CD14-positive monocyte (primary cell): ENCODE measurements around the gene GGA3. TPM values are rescaled to one million over a fixed set of nuclear protein-coding genes. Genes with fewer than 3 reads are reported as not detected.
A peak's percentile ranks its signal among the peaks of the same experiment; 100 is the strongest.

ENCODE experiments used
- DNase-seq, 3 donors: peaks; one replicate each; pipeline ENCODE4 v3.0.0-alpha.2; 2011 to 2022
- H2AFZ ChIP-seq: 2 replicates; pipeline ENCODE4 v1.6.0; 2012; ENCODE audit warnings: mild to moderate bottlenecking, low read depth, low read length, inconsistent platforms; ENCODE audit not compliant: insufficient read depth, poor library complexity, severe bottlenecking
- H3K27ac ChIP-seq, 2 donors: 1 replicate in 1 of 2; 2 replicates in 1 of 2; pipeline ENCODE4 v1.5.1; 2012 to 2013; ENCODE audit warnings: low read length in 2 of 2, control low read depth in 1 of 2, inconsistent platforms in 1 of 2, low read depth in 1 of 2, mild to moderate bottlenecking in 1 of 2
- H3K27me3 ChIP-seq, 2 donors: one replicate each; pipeline versions ENCODE4 v1.6.0 to v1.6.1; 2011 to 2013; ENCODE audit warnings: low read length in 2 of 2; ENCODE audit not compliant: control insufficient read depth in 2 of 2, insufficient read depth in 2 of 2
- H3K36me3 ChIP-seq, 2 donors: replicated peaks in 1 of 2; 1 replicate in 1 of 2; 2 replicates in 1 of 2; pipeline versions ENCODE4 v1.5.1 to v1.6.1; 2012 to 2013; ENCODE audit warnings: low read length in 2 of 2, control low read depth in 1 of 2, inconsistent platforms in 1 of 2, mild to moderate bottlenecking in 1 of 2; ENCODE audit not compliant: insufficient read depth in 2 of 2, control insufficient read depth in 1 of 2
- H3K4me1 ChIP-seq, 2 donors: 1 replicate in 1 of 2; 2 replicates in 1 of 2; pipeline versions ENCODE4 v1.5.1 to v1.6.1; 2012 to 2013; ENCODE audit warnings: low read length in 2 of 2, control low read depth in 1 of 2, inconsistent platforms in 1 of 2, mild to moderate bottlenecking in 1 of 2, moderate library complexity in 1 of 2; ENCODE audit not compliant: insufficient read depth in 2 of 2, control insufficient read depth in 1 of 2
- H3K4me2 ChIP-seq: replicated peaks from 2 replicates; pipeline ENCODE3; 2012; ENCODE audit warnings: low read length, moderate library complexity, mild to moderate bottlenecking; ENCODE audit not compliant: poor library complexity, severe bottlenecking; ENCODE audit errors: extremely low read depth
- H3K4me3 ChIP-seq, 3 experiments: fragments of 200-600 bp in 1 of 3; sonication (generic) in 1 of 3; replicated peaks in 1 of 3; 1 replicate in 2 of 3; 2 replicates in 1 of 3; pipeline ENCODE4 v1.5.1; 2011 to 2013; ENCODE audit warnings: low read length in 3 of 3, mild to moderate bottlenecking in 3 of 3, control low read depth in 2 of 3, low read depth in 2 of 3, inconsistent platforms in 1 of 3, moderate library complexity in 1 of 3
- H3K79me2 ChIP-seq: 2 replicates; pipeline ENCODE4 v1.6.0; 2012; ENCODE audit warnings: mild to moderate bottlenecking, control low read depth, inconsistent platforms, low read length, moderate library complexity; ENCODE audit not compliant: insufficient read depth
- H3K9ac ChIP-seq: 2 replicates; pipeline ENCODE4 v1.6.0; 2017; ENCODE audit warnings: low read length, mild to moderate bottlenecking; ENCODE audit not compliant: insufficient read depth, poor library complexity, severe bottlenecking
- H3K9me3 ChIP-seq, 2 donors: replicated peaks in 1 of 2; 1 replicate in 1 of 2; 2 replicates in 1 of 2; pipeline versions ENCODE4 v1.5.1 to v1.6.1; 2012 to 2013; ENCODE audit warnings: low read length in 2 of 2, control low read depth in 1 of 2; ENCODE audit not compliant: control insufficient read depth in 1 of 2, insufficient read depth in 1 of 2
- H4K20me1 ChIP-seq: 2 replicates; pipeline ENCODE4 v1.6.0; 2012; ENCODE audit warnings: mild to moderate bottlenecking, low read length, control low read depth, moderate library complexity; ENCODE audit not compliant: insufficient read depth
- H3K27ac Mint-ChIP-seq, 7 donors: one replicate each; pipeline ENCODE4 v1.8.0; 2020; ENCODE audit warnings: mild to moderate bottlenecking in 7 of 7, mixed read lengths in 7 of 7, moderate library complexity in 6 of 7, inconsistent platforms in 2 of 7
- H3K27me3 Mint-ChIP-seq, 3 donors: one replicate each; pipeline ENCODE4 v1.8.0; 2021 to 2022; ENCODE audit warnings: low read depth in 3 of 3, mild to moderate bottlenecking in 3 of 3, mixed read lengths in 3 of 3, moderate library complexity in 3 of 3, inconsistent platforms in 1 of 3
- H3K36me3 Mint-ChIP-seq, 2 donors: one replicate each; pipeline ENCODE4 v1.8.0; 2020; ENCODE audit warnings: mixed read lengths in 2 of 2, inconsistent platforms in 1 of 2, mild to moderate bottlenecking in 1 of 2
- H3K4me1 Mint-ChIP-seq: one replicate; pipeline ENCODE4 v1.8.0; 2020; ENCODE audit warnings: mild to moderate bottlenecking, mixed read lengths
- H3K4me3 Mint-ChIP-seq, 2 donors: one replicate each; pipeline ENCODE4 v1.8.0; 2020; ENCODE audit warnings: mild to moderate bottlenecking in 2 of 2, mixed read lengths in 2 of 2, moderate library complexity in 1 of 2
- H3K9me3 Mint-ChIP-seq, 7 donors: one replicate each; pipeline ENCODE4 v1.8.0; 2020 to 2022; ENCODE audit warnings: mixed read lengths in 7 of 7, mild to moderate bottlenecking in 6 of 7, moderate library complexity in 6 of 7, inconsistent platforms in 2 of 7
- CTCF ChIP-seq: fragments of 200-600 bp; IDR thresholded peaks from one replicate; pipeline ENCODE4 v1.8.0; 2022; ENCODE audit warnings: antibody characterized with exemption, mild to moderate bottlenecking
- WGBS: methylation state at CpG from one replicate; pipeline ENCODE4 v1.1.5; 2013; ENCODE audit warnings: missing lambda C conversion rate; ENCODE audit not compliant: insufficient coverage; 5-methylcytosine and 5-hydroxymethylcytosine counted together
- intact Hi-C, 2 donors: fragments of 100-400 bp; cut with micrococcal nuclease; formaldehyde crosslinking; loops; one replicate each; pipeline versions ENCODE4 v1.15.0 to v1.15.1; 2023
- polyA plus RNA-seq, 3 donors: library from polyadenylated mRNA; depleted of rRNA in 1 of 3; unstranded in 2 of 3; stranded (reverse) in 1 of 3; fragments of 300-500 nt in 2 of 3; fragments of >200 nt in 1 of 3; fragmentation: Illumina TruSeq in 2 of 3; gene quantifications; 1 replicate in 2 of 3; 2 replicates in 1 of 3; pipeline ENCODE4 v1.2.3, GENCODE V29; 2012 to 2021

Gene GGA3
- polyA plus RNA-seq, 3 donors, result 4.3 to 162 (median 15.7) TPM

- Histone ChIP-seq H3K4me3 (no peak overlapping the region), H3K27ac (no peak overlapping the region)
These were observed 11.4 kb upstream of the GGA3 start for GRCh38 chr17:75272848-75273184.

More at GRCh38 chr17:75272848-75273184, 11.4 kb upstream of the GGA3 start:
- Histone ChIP-seq H3K4me1 (peaks cover 40 to 45% of the 10 kb centered on the region in 2 donors), H2AFZ (no peak overlapping the region), H3K36me3 (peaks cover 16 to 37% of the 10 kb centered on the region in 2 donors), H3K27me3 (no peaks in the 10 kb centered on the region), H4K20me1 (peaks cover 4% of the 10 kb centered on the region), H3K9me3 (no peaks in the 10 kb centered on the region), H3K79me2 (peaks cover 57% of the 10 kb centered on the region), H3K9ac (no peak overlapping the region), H3K4me2 (no peak overlapping the region)
- H3K36me3 Mint-ChIP-seq, result peaks cover 24 to 46% of the 10 kb centered on the region in 2 donors
- WGBS, result 52% methylated on average over 2 of the region's 3 CpGs
- intact Hi-C loops, result loop anchor here in 1 of 2 donors (5.0 kb wide), 1 partner anchor 134 kb away; the partner anchor contains the start of gene GRB2
- H3K9me3 Mint-ChIP-seq, result peaks cover 0 to 2% (median 0%) of the 10 kb centered on the region in 7 donors
- TF ChIP-seq CTCF, result no peak
- peaks cover 0 to 2% (median 0%) of the 10 kb centered on the region in 3 donors for H3K27me3 Mint-ChIP-seq
- H3K27ac Mint-ChIP-seq, result peak overlapping the region in 1 of 7 donors; percentile 68
- DNase-seq, result no peak
- peaks cover 40% of the 10 kb centered on the region for H3K4me1 Mint-ChIP-seq
- no peak overlapping the region for H3K4me3 Mint-ChIP-seq
